Tibial nerve (tissue), 4 donors: ENCODE data around the gene PPM1H.

Experiments
- CTCF ChIP-seq, 5 experiments: fragments of 200-600 bp in 3 of 5; fragments of 450-650 bp in 2 of 5; sonication (generic) in 3 of 5; IDR thresholded peaks; one replicate each; pipeline ENCODE4 v1.5.1; 2016 to 2019; ENCODE audit warnings: antibody characterized with exemption in 5 of 5, mild to moderate bottlenecking in 3 of 5, moderate library complexity in 2 of 5
- EP300 ChIP-seq, 2 donors: sonication (generic); formaldehyde crosslinking; IDR thresholded peaks; one replicate each; pipeline ENCODE4 v1.6.1; 2017; ENCODE audit warnings: antibody characterized with exemption in 2 of 2, mild to moderate bottlenecking in 1 of 2
- POLR2A ChIP-seq, 2 donors: fragments of 450-650 bp; IDR thresholded peaks; one replicate each; pipeline ENCODE4 v1.6.1; 2017; ENCODE audit warnings: antibody characterized with exemption in 2 of 2, mild to moderate bottlenecking in 2 of 2, moderate library complexity in 2 of 2

DNA sequence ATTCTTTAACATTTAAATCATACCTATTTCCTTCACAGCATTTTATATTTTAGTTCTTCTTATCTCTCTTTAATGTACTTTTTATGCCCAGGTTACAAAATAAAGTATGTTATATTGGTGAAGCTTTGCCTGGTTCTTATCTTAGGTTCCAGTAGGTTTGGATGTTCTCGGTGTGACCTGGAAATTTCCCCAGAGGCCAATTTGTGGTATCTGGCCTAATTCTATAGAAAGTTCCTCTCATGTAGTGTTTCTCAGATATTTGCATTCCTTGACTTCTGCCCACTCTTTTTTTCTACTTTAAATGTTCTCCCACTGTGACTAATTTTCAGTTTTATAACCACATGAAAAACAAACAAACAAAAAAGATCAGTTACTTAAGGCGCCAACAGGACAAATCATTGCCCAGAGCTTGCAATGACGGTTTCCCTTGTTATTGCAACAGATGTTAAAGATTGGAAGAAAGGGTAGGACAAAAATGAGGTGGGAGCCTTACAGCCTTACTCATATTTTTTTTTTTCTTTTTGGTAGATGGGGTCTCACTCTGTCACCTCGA is 41.2 kb upstream of the PPM1H start:
- TF ChIP-seq CTCF (IDR thresholded peaks at IDR 0.05) = no peak
- TF ChIP-seq POLR2A (IDR thresholded peaks at IDR 0.05) = no peak
- no peak for TF ChIP-seq EP300 (IDR thresholded peaks at IDR 0.05)
